Mesendoderm (in vitro differentiated cells): ENCODE measurements around the gene USB1.

ENCODE experiments used
- DNase-seq: peaks from one replicate; pipeline ENCODE4 v3.0.0; 2013
- H2AK5ac ChIP-seq: 2 replicates; pipeline ENCODE4 v1.6.1; 2013; ENCODE audit warnings: low read length, inconsistent platforms
- H2BK120ac ChIP-seq: 2 replicates; pipeline ENCODE4 v1.6.1; 2013; ENCODE audit warnings: low read depth, mild to moderate bottlenecking, low read length, moderate library complexity, mixed read lengths
- H2BK15ac ChIP-seq: replicated peaks from 2 replicates; pipeline ENCODE4 v1.6.1; 2013; ENCODE audit warnings: low read depth, mild to moderate bottlenecking, moderate library complexity
- H2BK5ac ChIP-seq: 2 replicates; pipeline ENCODE4 v1.6.1; 2013; ENCODE audit warnings: low read length, inconsistent platforms
- H3K18ac ChIP-seq: 2 replicates; pipeline ENCODE4 v1.6.1; 2013; ENCODE audit warnings: mild to moderate bottlenecking, low read length, mixed read lengths
- H3K23ac ChIP-seq: one replicate; pipeline ENCODE4 v1.6.1; 2013; ENCODE audit warnings: low read length
- H3K27ac ChIP-seq: 2 replicates; pipeline ENCODE4 v1.5.1; 2013; ENCODE audit warnings: low read depth, mild to moderate bottlenecking, inconsistent platforms, low read length, moderate library complexity
- H3K27me3 ChIP-seq: 2 replicates; pipeline ENCODE4 v1.6.1; 2013; ENCODE audit warnings: low read length, control low read depth, mild to moderate bottlenecking, inconsistent platforms; ENCODE audit not compliant: insufficient read depth, poor library complexity
- H3K36me3 ChIP-seq: 2 replicates; pipeline ENCODE4 v1.6.1; 2013; ENCODE audit warnings: low read length, inconsistent platforms; ENCODE audit not compliant: control insufficient read depth, insufficient read depth
- H3K4ac ChIP-seq: one replicate; pipeline ENCODE4 v1.6.1; 2013; ENCODE audit warnings: low read depth, mild to moderate bottlenecking, low read length, moderate library complexity
- H3K4me1 ChIP-seq: 2 replicates; pipeline ENCODE4 v1.6.1; 2013; ENCODE audit warnings: low read depth, low read length, inconsistent platforms; ENCODE audit not compliant: control insufficient read depth
- H3K4me2 ChIP-seq: 2 replicates; pipeline ENCODE4 v1.6.1; 2013; ENCODE audit warnings: low read length
- H3K4me3 ChIP-seq: 2 replicates; pipeline ENCODE4 v1.5.1; 2013; ENCODE audit warnings: mild to moderate bottlenecking, low read length
- H3K56ac ChIP-seq: one replicate; pipeline ENCODE4 v1.6.1; 2013; ENCODE audit warnings: low read length
- H3K79me1 ChIP-seq: 2 replicates; pipeline ENCODE4 v1.6.1; 2013; ENCODE audit warnings: low read length, inconsistent platforms
- H3K79me2 ChIP-seq: 2 replicates; pipeline ENCODE4 v1.6.1; 2013; ENCODE audit warnings: mild to moderate bottlenecking, low read length; ENCODE audit not compliant: control insufficient read depth, insufficient read depth
- H3K9ac ChIP-seq: 2 replicates; pipeline ENCODE4 v1.6.1; 2013; ENCODE audit warnings: low read length, inconsistent platforms
- H4K5ac ChIP-seq: one replicate; pipeline ENCODE4 v1.6.1; 2013; ENCODE audit warnings: low read length
- H4K8ac ChIP-seq: one replicate; pipeline ENCODE4 v1.6.1; 2013; ENCODE audit warnings: low read depth, mild to moderate bottlenecking, control low read depth, low read length, moderate library complexity
- WGBS: extraction: QIAGEN DNeasy Blood & Tissue Kit; methylation state at CpG from one replicate; pipeline ENCODE4 v1.1.7; 2013; ENCODE audit warnings: low lambda C conversion rate, missing lambda C conversion rate; ENCODE audit not compliant: insufficient coverage; ENCODE audit errors: extremely low coverage; 5-methylcytosine and 5-hydroxymethylcytosine counted together

Gene USB1

GRCh38 chr16:58049232-58050185 lies 48.3 kb downstream of the USB1 start:
- Histone ChIP-seq H3K4me1 (no peaks in the 10 kb centered on the region), H3K4ac (no peak overlapping the region), H3K9ac (no peak overlapping the region), H3K79me2 (no peaks in the 10 kb centered on the region), H4K8ac (no peak overlapping the region), H3K4me2 (no peak overlapping the region), H3K23ac (no peak overlapping the region), H3K36me3 (no peaks in the 10 kb centered on the region), H3K4me3 (no peak overlapping the region), H3K56ac (no peak overlapping the region), H3K27ac (no peak overlapping the region), H2BK15ac (no peak overlapping the region), H2BK5ac (no peak overlapping the region), H3K79me1 (no peaks in the 10 kb centered on the region), H2AK5ac (no peak overlapping the region), H3K27me3 (no peaks in the 10 kb centered on the region), H2BK120ac (no peak overlapping the region), H4K5ac (no peak overlapping the region), H3K18ac (no peak overlapping the region)
- WGBS = no CpG with 5 or more reads among the region's 17 CpGs
- no peak for DNase-seq

- H3K4ac ChIP-seq = no peak overlapping the region
- H3K9ac ChIP-seq = no peak overlapping the region
- H2BK120ac ChIP-seq = no peak overlapping the region
- no peaks in the 10 kb centered on the region for H3K4me1 ChIP-seq
- no peak overlapping the region for H3K4me2 ChIP-seq
- H2BK5ac ChIP-seq = no peak overlapping the region
- H2BK15ac ChIP-seq = no peak overlapping the region
- H3K56ac ChIP-seq = no peak overlapping the region
- no peak overlapping the region for H3K27ac ChIP-seq
- WGBS = no CpG with 5 or more reads among the region's 2 CpGs
- no peaks in the 10 kb centered on the region for H3K79me2 ChIP-seq
- DNase-seq = no peak
- no peak overlapping the region for H3K23ac ChIP-seq
- H3K18ac ChIP-seq = no peak overlapping the region
- no peaks in the 10 kb centered on the region for H3K79me1 ChIP-seq
- H2AK5ac ChIP-seq = no peak overlapping the region
- no peak overlapping the region for H4K5ac ChIP-seq
- no peak overlapping the region for H3K4me3 ChIP-seq
- no peaks in the 10 kb centered on the region for H3K27me3 ChIP-seq
- H3K36me3 ChIP-seq = no peaks in the 10 kb centered on the region
- H4K8ac ChIP-seq = no peak overlapping the region
These were observed 50.1 kb downstream of the USB1 start for GRCh38 chr16:58051296-58051695.

- no peak overlapping the region for H2BK120ac ChIP-seq
These were observed 50.8 kb downstream of the USB1 start for GRCh38 chr16:58051821-58052603.

GRCh38 chr16:58053682-58054005 lies 52.4 kb downstream of the USB1 start:
- no peak overlapping the region for H3K18ac ChIP-seq
- no peak overlapping the region for H2AK5ac ChIP-seq
- H3K4me1 ChIP-seq = no peaks in the 10 kb centered on the region
- H3K9ac ChIP-seq = no peak overlapping the region
- H3K4me3 ChIP-seq = no peak overlapping the region
- no peak for DNase-seq
- no peak overlapping the region for H4K8ac ChIP-seq
- H2BK120ac ChIP-seq = no peak overlapping the region
- H2BK5ac ChIP-seq = no peak overlapping the region
- H4K5ac ChIP-seq = no peak overlapping the region
- H3K79me2 ChIP-seq = no peaks in the 10 kb centered on the region
- H3K36me3 ChIP-seq = no peaks in the 10 kb centered on the region
- H3K4me2 ChIP-seq = no peak overlapping the region
- H3K56ac ChIP-seq = no peak overlapping the region
- no peak overlapping the region for H3K4ac ChIP-seq
- H3K27me3 ChIP-seq = no peaks in the 10 kb centered on the region
- no peaks in the 10 kb centered on the region for H3K79me1 ChIP-seq
- WGBS = no CpG with 5 or more reads among the region's 5 CpGs
- H2BK15ac ChIP-seq = no peak overlapping the region
- H3K23ac ChIP-seq = no peak overlapping the region
- no peak overlapping the region for H3K27ac ChIP-seq

More at GRCh38 chr16:58051821-58052603, 50.8 kb downstream of the USB1 start:
- H3K36me3 ChIP-seq = no peaks in the 10 kb centered on the region
- H3K27me3 ChIP-seq = no peaks in the 10 kb centered on the region
- H2AK5ac ChIP-seq = no peak overlapping the region
- H3K18ac ChIP-seq = no peak overlapping the region
- H3K4me1 ChIP-seq = no peaks in the 10 kb centered on the region
- H2BK5ac ChIP-seq = no peak overlapping the region
- no peak overlapping the region for H4K8ac ChIP-seq
- no peaks in the 10 kb centered on the region for H3K79me1 ChIP-seq
- H3K56ac ChIP-seq = no peak overlapping the region
- H3K4me3 ChIP-seq = no peak overlapping the region
- DNase-seq = no peak
- H3K27ac ChIP-seq = no peak overlapping the region
- no CpG with 5 or more reads among the region's 10 CpGs for WGBS
- no peak overlapping the region for H4K5ac ChIP-seq
- H3K4me2 ChIP-seq = no peak overlapping the region
- H3K4ac ChIP-seq = no peak overlapping the region
- H3K79me2 ChIP-seq = no peaks in the 10 kb centered on the region
- H2BK15ac ChIP-seq = no peak overlapping the region
- no peak overlapping the region for H3K23ac ChIP-seq
- H3K9ac ChIP-seq = no peak overlapping the region

- Histone ChIP-seq H3K23ac (no peak overlapping the region), H3K79me2 (no peaks in the 10 kb centered on the region), H3K27me3 (no peaks in the 10 kb centered on the region), H3K4me2 (no peak overlapping the region), H2AK5ac (no peak overlapping the region), H2BK15ac (no peak overlapping the region), H3K18ac (no peak overlapping the region), H4K5ac (no peak overlapping the region), H3K36me3 (no peaks in the 10 kb centered on the region), H3K4me3 (no peak overlapping the region), H2BK120ac (no peak overlapping the region), H3K56ac (no peak overlapping the region), H2BK5ac (no peak overlapping the region), H3K4ac (no peak overlapping the region), H3K79me1 (no peaks in the 10 kb centered on the region), H4K8ac (no peak overlapping the region), H3K9ac (no peak overlapping the region), H3K27ac (no peak overlapping the region), H3K4me1 (no peaks in the 10 kb centered on the region)
- WGBS = no CpG with 5 or more reads among the region's 10 CpGs
- no peak for DNase-seq
These were observed 53.1 kb downstream of the USB1 start for GRCh38 chr16:58054289-58054688.
